LNCAP (cell line): ENCODE data around the gene TBC1D24.

ENCODE experiments used
- TF ChIP-seq, protein P1 (sequence below): fragments of 450-650 bp; IDR thresholded peaks from 2 replicates; pipeline ENCODE4 v1.5.1; 2017; ENCODE audit warnings: mild to moderate bottlenecking

TBC1D24 gene

DNA sequence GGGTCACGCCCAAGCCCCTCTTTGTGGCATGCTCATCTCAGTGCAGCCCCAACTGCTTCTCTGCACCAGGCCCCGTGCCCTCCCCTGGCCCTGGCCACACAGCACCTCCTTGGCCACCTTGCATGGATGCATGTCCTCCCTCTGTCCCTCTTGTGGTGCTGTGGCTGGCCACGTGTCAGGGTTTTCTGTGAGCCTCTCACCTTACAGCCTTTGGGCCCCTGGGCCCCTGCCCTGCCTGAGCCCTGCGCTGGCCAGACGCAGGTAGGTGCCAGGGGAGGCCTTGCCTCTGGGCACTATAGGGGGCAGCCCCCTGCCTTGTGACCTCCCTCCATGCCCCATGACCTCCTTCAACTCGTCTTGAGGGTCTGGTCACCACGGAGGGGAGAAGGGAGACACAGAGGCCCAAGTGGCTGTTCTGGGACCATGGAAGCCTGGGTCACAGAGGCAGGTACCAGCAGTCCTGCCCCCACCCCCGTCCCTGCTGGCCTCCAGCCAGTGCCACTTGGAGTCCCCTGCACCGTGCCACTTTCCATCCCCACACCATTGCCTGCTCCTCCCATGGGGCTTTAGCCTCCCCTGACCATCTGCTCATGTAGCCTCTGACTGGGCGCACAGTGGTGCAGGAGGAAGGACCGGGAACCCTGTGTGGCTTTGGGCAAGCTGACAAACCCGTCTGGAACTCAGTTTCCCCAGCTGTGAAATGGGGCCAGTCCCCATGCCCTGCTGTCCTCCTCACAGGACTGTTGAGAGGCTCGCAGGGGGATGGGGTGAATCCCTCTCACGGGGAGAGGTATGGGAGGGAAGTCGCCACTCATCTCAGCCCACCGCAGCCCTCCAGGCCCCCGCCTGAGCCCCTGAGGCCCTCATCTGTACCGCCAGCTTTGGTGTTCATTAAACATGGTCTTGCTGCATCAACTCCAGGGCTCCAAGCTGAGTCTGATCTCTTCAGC lies 27.3 kb downstream of the TBC1D24 start:
- TF ChIP-seq, protein P1, sequence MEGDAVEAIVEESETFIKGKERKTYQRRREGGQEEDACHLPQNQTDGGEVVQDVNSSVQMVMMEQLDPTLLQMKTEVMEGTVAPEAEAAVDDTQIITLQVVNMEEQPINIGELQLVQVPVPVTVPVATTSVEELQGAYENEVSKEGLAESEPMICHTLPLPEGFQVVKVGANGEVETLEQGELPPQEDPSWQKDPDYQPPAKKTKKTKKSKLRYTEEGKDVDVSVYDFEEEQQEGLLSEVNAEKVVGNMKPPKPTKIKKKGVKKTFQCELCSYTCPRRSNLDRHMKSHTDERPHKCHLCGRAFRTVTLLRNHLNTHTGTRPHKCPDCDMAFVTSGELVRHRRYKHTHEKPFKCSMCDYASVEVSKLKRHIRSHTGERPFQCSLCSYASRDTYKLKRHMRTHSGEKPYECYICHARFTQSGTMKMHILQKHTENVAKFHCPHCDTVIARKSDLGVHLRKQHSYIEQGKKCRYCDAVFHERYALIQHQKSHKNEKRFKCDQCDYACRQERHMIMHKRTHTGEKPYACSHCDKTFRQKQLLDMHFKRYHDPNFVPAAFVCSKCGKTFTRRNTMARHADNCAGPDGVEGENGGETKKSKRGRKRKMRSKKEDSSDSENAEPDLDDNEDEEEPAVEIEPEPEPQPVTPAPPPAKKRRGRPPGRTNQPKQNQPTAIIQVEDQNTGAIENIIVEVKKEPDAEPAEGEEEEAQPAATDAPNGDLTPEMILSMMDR: no peak

DNA sequence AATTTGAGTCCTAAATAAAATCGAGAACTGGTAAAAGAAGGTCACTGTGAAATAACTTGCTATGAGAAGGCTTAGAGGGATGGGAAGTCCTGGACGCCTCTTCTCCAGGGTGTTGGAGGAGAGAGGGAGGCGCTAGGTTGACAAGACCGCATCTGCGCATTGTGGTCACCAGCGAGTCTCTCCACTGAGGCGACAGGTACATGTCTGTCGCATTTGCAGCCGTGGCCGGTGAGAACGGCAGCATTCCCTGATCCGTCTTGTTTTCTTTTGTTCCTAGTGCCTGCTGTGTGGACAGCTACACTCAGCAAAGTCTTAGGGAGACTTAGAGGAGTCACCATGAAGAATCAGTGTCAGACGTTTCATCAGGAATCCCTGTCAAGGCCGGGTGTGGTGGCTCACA lies 30.8 kb downstream of the TBC1D24 start:
- TF ChIP-seq, protein P1: no peak

DNA sequence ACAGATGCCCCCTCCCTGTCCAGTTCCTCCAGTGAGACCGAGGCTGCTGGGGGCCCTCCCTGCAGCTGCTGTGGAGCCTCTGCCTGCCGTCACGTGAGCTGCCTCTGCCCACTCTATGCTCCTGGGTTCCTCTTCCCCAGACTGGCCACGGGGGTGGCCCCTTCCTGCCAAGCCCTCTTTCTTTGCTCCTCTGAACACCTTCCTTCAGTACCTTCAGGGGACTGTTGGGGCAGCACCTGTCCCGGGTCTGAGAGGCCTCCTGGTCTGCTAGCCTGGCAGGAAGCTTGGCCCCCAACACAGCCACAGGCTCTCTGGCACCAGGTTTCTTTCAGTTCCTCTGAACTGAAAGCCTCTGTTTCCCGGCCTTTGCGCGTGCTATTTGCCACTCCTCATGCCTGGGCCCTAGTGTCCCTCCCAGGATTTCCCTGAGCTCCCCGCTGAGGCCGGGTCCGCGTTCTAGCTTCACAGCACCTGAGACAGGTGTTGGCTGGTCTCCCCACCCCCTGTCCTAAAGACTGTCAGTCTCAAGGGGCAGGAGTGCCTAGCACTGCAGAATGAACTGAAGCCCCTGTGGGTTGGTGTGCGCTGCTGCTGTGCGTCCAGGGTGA lies 32.2 kb downstream of the TBC1D24 start:
- TF ChIP-seq, protein P1: no peak

DNA sequence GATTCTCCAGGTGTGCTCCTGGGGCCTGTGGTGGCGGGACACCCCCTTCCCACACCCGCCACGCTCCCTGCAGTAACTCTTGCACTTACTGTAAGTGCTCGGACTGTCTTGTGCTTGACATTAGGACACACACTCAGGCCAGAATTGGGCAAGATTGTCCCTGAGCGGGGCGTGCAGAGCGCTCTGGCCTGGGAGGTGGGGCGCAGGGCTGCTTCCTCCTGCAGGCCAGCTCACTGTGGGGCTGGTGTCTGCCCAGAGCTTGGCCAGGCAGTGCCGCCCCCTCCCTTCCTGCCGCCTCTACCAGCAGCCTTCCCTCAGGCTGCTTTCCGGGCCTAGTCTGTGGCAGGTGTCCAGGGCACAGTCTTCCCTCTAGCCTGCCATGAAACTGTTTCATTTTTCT lies 32.7 kb downstream of the TBC1D24 start:
- TF ChIP-seq, protein P1: no peak

DNA sequence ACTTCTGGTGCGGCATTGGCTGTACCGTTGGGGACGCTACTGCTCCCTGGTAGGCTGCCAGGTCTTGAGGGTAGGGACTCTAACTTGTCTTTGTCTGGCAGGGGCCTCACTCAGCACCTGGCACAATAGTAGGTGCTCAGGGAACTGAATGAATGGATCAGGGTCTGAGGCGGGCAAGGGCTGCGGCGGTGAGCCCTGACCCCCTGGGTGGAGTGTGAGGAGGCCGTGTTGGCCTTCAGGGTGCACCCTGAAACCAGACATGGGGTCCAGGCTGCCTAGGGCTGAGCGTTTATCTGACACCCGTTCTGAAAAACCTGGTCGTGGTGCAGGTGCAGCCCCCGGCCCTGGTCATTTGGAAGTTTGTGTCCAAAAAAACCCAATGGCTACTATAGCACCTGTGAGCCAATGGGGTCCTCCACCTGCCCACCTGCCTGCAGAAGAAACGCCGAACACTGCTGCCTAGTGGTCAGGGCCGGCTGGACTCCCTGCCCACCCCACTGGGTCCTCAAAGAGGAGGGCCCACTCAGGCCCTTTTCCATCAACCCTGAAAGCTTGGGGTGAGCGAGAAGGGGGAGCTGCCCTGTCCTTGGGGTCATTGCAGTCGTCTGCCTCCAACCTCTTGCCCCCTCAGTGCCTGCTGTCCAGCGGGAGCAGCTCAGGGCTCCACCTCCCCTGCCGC lies 33.9 kb downstream of the TBC1D24 start:
- TF ChIP-seq, protein P1: no peak

DNA sequence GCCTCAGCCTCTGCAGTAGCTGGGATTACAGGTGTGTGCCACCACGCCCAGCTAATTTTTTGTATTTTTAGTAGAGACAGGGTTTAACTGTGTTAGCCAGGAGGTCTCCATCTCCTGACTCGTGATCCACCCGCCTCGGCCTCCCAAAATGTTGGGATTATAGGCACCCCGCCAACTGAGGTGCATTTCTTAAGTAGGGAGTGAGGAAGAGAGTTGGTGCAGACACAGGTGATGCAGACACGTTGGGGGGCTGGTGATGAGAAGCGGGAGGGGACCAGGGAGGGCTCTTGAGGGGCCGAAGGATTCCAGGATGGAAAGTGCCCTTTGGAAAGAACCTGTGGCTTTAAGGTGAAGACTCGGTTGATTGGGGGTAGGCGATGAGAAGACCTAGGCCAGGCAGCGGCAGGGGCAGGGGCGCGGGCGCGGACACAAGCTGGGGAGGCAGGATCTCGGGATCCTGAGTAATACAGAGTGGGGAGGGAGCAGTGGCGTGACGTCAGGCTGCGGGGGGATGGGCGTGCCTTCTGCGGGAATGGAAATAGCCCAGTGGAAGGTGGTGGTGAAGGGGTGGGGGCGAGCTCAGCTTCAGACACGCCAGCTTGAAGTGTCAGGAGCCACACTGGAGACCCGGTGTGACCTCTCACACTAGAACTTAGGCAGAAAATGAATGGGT lies 36.3 kb downstream of the TBC1D24 start:
- TF ChIP-seq, protein P1: no peak
